Stimulated activated CD4-positive, alpha-beta T cell treated with anti-CD3 and anti-CD28 coated beads, Interleukin-4, amount 100 ng/mL, for 48 hours (primary cell): Measurements from ENCODE around the gene MREG.
A peak's percentile ranks its signal among the peaks of the same experiment; 100 is the strongest.
"Not testable (repeated sequence)": the region's sequence is repeated elsewhere in the genome, so short reads cannot be mapped to it uniquely, and the experiment has no call there.

Source experiments
- DNase-seq, 2 donors: peaks; one replicate each; pipeline ENCODE4 v3.0.0-alpha.2; 2020; ENCODE audit warnings: low read depth in 2 of 2

The MREG gene

DNA sequence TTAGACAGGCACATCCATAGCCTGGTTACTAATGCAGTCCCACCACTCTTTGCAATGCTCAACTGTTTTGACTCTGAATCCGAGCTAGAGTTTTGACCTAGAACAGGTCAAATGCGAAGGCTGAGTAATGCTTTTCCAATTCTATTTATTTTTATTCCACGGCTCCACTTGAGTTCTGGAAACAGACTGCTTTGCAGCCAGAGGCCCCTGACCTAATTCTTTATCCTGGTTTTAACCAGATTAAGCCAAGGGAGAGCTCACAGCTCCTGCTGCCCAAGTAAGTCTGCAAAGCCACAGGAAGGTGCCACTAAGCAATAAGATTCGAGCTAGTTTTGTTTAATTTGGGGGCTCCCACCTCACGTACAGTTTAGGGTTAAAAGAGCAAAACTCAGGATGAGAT is 51.4 kb downstream of the MREG start:
- DNase-seq = no peak

DNA sequence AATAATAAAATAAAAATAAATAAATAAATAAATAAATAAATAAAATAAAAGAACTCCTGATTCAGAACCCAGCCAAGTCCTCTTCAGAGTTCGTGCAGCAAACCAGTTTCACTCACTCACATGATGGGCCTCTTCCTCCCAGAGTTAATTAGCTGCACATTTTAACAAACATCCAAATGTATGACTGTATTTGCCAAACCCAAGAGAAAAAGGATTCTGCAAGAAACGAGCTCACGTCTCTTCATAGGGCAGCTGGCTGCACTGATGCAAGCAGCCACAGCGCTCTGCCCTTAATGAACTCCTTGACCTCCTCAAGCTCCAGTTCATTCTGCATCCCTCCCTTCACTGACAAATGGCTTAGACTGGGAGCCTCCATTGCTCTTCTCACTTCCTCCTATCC is 55.1 kb downstream of the MREG start:
- no peak for DNase-seq

DNA sequence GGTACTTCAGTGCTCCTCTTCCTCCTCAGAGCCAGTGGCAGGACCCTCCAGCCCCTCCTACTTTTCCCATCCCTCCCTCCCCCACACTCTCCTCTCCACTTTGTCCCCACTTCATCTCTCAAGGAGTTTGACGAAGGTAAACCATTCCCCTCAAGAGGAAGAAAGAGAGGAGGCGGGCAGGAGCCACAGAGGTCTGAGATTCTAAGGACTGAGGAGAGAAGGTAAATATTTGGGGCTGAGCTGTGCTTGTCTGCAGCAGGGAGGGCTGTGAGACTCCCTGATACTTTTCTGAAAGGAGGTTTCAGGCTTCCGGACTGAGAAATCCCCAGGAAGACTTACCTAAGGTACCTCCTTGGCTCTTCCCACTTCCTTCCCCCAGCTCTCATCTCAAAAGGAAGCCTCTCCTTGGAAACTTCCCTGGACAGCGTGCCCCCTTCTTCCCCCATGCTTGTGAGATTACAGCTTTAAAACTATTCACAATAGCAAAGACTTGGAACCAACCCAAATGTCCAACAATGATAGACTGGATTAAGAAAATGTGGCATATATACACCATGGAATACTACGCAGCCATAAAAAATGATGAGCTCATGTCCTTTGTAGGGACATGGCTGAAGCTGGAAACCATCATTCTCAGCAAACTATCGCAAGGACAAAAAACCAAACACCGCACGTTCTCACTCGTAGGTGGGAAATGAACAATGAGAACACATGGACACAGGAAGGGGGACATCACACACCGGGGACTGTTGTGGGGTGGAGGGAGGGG is 55.8 kb downstream of the MREG start:
- DNase-seq = not testable (repeated sequence)

DNA sequence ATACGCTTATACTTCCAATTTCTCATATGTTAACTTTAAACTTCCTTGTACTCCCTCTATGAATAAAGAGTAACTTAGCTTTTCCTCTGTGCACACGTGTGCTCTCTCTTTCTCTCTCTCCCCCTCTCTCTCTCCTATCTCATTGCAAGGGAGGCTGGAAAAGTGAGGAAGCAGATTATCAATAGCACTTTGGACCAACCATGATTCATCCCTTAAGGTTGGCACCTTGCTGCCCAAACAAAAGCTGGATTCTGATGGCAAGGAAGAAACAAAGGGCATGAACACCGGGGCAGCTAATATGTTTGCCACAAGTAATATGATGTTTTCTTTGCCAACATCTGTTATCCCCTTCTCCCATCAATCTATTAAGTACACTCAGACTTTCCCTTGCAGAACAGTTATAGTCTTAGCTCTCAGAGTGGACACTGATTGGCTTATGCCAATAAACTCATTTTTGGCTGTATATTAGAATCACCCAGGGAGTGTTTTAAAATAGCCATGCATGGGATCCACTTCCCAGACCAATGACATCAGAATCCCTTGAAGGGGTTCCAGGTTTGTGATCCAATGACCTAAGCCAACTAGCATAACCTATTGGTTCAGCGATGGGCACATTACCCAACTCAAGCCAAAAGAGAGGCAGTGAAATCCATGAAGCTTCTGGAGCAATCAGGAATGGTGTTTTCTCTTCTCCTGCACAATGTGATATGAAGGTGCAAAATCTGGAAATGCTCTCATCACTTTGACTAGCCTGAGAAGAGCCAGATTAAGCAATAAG is 60.3 kb downstream of the MREG start:
- no peak for DNase-seq

DNA sequence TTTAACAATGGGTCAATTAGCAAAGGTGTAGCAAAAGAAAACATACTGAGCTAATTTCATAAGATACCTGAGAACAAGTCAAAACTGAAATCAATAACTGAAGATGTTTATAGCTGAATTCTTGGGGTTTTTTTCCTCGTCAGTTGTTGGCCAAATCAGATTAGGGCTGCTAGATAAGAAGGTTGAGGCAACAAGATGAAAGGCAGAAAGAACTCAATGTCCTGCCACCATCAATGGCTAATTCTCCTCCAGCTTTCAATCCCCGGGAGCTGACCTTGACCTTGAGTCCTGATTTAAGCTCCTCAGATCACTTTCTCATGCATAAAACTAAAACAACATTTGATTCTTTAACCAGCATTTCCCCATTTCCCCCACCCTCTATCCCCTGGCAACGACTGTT is 61.8 kb downstream of the MREG start:
- no peak for DNase-seq

DNA sequence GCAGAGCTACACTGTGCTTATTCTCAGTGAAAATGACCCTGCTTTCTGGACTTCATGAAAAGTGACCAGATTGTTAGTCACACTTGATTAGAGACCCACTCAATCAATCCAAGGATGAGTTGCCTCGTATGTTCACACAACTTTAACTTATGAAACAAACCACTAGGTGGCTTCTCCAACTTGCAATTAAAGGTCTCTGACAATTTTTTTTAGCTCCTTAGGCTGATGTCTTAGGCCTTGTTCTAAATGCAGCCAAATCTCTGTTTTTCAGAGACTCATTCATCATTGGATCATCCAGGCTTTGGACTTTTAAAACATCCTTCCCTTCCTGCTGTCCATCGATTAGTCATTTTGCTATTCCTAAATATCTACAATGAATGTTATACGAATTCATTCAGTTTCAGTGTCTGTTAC is 63.4 kb downstream of the MREG start:
- DNase-seq = no peak

DNA sequence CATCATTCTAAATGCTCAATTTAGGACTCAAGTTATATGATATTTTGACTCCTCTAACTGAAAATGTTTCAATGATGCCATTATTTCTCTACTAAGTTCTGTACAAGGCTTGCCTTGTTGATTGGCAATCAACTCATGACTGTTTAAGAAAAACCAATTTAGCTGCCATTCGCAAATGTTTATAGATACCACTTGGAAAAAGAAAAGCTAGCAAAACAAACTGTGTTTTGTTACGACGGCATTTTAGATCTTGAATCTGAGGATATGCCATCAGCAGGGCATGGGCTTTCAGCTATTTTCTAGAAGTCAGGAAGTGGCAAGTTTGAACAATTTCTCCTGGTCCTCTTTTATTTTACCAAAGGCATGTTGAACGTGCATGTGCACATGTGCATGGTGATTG is 65.3 kb downstream of the MREG start:
- DNase-seq = no peak

DNA sequence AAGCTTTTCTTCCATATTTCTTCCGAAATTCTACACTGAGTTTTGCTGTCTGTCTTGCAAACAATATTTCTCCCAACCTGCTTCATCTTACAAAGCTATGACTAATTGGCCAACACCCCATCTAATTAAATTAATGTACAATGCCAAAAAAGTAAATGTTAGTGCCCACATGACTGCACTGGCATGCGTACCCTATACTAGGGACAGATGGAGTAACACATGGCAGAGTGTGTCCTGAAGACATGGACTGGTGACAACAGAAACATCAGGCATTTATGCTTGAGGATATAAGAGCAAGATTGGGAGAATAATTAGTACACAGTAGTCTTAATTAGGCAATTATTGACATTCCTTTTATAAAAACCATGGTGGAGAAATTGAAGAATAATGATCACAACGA is 66.8 kb downstream of the MREG start:
- DNase-seq = no peak

DNA sequence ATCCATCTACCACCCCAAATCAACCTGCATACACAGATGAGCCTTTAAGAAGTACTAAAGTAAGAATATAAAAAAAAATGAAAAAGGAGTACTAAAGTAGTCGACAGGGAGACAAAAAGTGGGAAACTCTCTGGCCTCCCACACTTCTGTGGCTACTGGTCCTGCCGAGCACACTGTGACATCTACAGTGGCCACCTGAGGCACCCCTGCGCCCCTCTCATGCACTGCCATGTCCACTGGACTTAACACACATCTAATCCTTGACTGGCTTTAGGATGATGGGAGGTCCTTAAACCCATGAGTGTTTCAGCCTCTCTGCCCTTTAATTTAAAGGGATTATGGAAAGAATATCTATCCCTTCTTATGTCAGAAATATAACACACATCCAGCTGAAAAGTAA is 71.2 kb downstream of the MREG start:
- DNase-seq = no peak

DNA sequence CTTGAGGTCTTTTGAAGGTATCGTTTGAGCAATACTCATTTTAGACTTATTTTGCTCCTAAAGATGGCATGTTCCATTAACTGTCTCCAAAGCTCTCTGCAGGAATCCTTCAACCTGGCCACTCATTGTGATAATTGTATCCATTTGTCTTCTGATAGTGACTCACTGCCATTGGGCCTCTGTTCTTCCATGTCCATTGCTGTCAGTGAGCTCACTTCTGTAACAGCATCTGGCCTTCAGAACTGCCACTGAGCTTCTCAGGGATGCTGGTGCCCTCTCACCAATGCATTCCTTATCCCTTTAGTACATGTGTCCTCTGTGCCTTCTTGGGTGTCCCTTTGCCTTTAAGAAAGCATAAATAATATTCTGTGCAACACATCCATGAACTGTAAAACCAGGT is 71.6 kb downstream of the MREG start:
- no peak for DNase-seq

DNA sequence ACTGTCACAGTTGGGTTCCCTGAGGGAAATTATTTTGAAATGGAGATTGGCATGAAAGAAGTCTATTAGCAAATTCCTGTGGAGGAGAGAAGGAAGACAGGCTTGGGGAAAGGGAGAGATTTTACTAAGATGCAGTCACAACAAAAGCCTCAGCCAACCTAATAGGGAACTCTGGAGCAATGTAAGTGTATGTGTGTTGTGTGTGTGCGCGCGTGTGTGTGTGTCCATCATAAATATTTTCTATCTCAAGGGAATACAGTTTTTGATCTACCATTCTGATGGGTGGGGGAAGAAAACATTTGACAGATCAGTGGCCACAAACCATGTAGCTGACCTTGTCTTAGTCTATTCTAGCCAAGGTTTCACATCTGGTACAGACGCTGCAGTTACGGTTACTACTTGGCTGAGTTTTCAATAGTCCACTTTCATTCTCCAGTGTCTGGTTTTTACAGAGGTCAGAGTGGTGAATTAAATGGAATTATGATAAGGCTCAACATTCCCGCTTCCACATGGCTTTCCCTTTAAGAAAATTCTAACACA is 72.6 kb downstream of the MREG start:
- DNase-seq = no peak

DNA sequence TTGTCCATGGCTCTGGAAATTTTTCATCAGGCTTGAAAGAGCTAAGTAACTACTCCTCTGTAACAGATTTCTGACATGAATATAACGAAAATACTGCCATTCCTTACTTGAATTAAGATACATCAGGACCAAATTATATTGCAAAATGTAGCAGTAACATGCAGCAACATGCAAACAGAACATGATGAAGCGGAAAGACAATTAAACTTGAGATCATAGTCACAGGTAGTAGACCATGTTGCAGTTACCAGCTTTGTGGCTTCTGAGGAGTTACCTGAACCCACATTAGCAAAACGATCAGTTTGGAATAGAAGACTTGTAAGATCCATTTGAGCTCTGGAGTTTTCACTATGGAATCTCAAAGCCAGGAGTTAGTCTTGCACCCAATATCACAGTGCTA is 76.2 kb downstream of the MREG start:
- no peak for DNase-seq

DNA sequence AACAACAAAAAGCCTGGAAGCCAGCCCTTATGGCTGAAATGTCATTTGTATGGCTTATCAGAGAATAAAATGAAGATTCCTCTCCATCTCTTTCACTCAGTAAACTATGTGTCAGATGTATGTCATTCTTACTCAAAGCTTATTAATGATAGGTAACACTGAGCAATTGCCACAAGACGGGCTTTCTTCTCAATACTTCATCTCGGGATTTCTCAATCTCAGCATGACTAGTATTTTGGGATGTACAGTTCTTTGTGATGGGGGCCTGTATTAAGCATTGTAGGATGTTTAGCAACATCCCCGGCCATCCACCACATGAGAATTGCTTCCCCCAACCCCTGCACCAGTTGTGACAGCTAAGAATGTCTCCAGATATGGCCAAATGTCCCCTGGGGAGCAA is 80.2 kb downstream of the MREG start:
- no peak for DNase-seq

DNA sequence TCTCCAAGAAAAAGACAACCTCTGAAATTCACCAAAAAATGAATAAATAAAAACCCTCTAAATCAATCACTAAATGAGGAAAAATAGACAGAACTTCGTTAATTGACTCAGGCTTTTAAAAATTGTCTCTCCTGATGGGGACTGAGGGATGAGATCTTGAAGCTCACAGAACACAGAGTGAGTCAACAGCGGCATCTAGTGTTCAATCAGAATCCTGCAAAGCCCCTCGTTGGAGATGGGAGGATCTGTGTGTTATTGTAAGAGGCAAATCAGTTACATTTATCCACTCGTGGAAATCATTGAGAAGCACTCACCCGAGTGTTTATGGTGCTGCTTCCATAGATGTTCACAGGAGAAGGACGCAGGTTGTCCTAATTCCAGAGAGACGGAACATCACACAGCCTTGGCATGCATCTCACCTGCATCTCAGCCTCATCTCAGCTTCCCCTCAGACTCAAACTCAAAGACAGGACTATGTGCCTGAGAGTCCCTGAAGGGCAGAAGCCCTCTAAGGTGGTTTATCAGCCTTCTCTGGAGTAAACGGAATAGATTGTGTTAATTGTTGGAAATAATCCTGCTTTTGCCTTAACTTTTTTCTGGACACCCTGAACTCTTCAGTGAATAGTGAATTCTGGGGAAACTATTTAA is 82.0 kb downstream of the MREG start:
- DNase-seq = peak; percentile 29 to 39

DNA sequence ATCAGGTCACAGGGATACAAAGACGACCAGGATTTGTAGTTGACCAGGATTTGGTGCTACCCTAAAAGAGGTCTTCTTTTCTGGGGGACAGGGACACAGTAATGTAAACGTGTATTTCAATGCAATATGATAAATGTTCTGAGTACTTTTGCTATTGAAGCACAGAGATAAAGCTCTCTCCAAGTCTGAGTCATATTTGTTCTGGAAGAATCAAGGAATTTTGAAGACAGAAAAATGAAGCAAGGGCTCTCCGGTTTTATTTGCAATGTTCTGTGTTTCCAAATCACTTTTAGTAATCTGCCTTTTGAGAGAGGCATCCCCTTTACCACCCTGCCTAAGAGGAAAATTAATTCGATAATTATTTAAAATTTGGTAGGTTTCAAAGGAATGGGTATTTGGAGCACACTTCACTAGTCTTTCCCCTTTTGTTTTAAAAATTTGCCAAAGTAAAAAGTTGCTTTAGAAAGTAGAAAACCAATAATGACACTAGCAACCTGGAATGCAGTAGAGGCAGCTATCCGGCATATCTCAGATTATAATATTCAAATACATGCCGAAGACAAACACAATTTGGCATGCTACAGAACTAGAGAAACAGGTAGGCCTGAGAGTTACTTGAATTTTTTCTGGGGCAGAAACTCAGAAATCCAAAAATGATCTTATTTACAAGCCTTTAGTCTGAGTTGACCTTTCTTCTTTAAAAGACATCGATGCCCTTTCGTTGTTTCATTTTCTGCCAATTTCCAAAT is 82.7 kb downstream of the MREG start:
- no peak for DNase-seq

DNA sequence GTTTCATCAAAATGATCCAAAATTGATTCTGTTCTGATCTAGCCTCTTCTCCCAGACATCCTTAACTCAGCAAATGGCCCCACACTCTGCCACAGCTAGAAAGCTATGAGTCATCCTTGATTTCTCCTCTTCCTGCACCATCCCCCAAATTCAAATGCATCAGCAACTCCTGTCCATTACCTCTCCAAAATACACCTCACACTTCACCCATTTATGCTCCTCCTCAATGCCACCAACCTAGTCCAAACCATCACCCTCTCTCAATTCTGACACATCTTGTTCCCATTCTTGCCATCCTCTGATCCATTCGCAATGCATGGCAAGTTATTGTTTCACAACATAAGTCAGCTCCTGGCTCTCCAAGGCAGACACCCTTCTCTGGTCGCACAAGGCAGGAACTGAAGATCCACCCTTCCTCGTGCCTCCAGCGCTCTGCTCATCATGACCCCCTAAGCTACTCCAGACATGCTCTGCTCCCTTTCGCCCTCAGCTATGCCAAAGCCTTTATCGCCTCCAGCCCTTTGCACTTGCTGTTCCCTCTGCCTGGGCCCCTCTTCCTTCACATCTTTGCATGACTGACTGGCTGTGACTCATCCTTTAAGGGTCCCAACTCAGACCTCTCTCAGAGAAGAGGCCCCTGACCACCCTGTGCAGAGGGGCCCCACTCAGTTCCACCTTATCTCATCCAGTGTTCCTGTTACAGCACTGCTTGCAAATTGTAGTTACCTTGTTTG is 83.6 kb downstream of the MREG start:
- DNase-seq = no peak

DNA sequence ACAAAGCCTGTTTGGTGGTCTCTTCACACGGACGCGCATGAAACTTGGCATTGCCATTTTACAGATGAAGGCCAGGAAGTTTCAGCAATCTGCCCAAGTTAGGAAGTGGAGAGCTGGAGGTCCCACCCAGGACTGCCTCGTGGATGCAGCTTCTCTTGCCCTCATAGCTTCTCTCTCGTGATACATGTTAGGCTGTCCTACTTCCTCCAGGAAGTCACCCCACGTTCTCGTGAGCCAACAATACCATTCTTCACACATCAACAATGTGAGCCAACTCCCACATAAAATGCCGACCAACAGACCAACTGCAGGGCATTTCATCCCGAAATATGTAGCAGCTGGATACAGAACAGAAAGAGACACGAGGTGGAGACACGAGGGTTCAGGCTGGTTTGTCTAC is 85.3 kb downstream of the MREG start:
- no peak for DNase-seq

DNA sequence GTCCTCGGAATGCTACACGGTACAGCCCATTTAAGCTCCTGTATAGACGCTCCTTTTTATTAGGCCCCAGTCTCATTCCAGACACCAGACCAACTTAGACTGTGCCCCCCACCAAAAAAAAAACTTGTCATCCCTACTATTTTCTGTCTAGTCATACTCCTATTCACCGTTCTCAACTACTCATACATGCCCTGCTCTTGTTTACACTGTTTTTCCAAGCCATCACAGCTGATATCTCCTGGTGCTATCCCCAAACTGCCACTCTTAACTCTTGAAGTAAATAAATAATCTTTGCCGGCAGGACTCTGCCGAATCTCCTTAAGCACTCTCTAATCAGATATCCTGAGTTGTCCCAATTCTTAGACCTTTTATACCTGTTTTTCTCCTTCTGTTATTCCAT is 86.4 kb downstream of the MREG start:
- not testable (repeated sequence) for DNase-seq

DNA sequence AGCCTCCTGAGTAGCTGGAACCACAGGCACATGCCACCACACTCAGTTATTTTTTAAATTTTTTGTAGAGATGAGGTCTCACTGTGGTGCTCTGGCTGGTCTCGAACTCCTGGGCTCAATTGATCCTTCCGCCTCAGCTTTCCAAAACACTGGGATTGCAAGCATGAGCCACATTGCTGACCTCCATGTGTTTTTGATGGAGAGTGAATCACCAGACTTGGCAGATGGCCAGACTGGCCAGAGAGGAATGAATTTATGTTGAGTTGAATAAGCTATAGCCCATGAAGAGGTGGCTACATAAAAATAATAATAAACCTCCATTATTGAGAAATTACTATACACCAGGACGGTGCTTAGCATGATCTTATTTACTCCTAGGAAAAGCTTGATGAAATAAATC is 91.5 kb downstream of the MREG start:
- no peak for DNase-seq

DNA sequence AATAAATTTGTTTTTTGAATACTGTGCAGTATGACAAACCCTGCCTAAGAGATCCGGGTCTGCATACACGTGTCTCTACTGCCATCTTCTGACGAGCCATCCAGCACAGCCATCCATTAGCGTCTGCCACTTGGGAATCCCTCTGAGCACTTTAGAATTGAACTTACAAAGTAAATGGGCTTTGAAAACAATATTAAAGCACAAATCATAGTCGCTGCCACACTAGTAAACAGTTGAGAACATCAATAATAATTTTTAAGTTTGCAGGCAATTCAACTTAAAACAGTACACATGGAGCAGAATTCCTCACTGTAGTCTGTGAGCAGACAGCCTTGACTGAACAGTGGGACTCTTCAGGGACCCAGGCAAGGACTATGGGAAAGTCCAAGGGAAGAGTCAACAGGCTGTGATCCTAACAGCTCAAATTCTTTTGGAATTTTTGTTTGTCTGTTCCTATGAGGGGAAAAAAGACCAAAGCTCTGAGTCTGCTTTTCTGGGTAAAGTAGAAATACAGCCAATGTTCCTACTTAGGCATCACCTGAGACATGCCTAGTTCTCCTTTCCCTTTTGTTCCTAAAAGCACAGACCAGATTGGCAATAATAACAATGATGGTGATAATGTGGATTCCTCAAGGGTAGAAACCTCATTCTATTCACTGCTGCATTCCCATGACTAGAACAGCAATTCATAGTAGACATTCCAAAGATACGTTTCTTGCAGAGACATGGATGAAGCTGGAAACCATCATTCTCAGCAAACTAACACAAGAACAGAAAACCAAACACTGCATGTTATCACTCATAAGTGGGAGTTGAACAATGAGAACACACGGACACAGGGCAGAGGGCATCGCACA is 92.9 kb downstream of the MREG start:
- DNase-seq = peak; percentile 32 to 49
